GM13976 (cell line): Measurements from ENCODE around the gene POLG.
A peak's percentile ranks its signal among the peaks of the same experiment; 100 is the strongest.

Source experiments
- DNase-seq: peaks from one replicate; pipeline ENCODE4 v3.0.0; 2012; ENCODE audit warnings: low spot score
- CTCF ChIP-seq: IDR thresholded peaks from 2 replicates; pipeline ENCODE4 v1.5.1; 2012; ENCODE audit warnings: borderline replicate concordance, mild to moderate bottlenecking; ENCODE audit not compliant: insufficient read depth; ENCODE audit errors: extremely low read depth, missing control alignments, control extremely low read depth
- in situ Hi-C: fragments of 300-500 bp; cut with MboI; formaldehyde crosslinking; loops from one replicate; pipeline ENCODE4 v1.12.0; 2022; ENCODE audit warnings: low sequenced_read_pairs, mixed read lengths, inconsistent platforms; ENCODE audit not compliant: unreplicated experiment

Gene POLG

GRCh38 chr15:89334510-89335297 lies at the start of gene POLG:
POLG (minus strand) TSS chr15:89334824; CDS start chr15:89333754, 1,070 bp downstream.
- in situ Hi-C loops = no loop called here
- DNase-seq = peak; percentile 98
- TF ChIP-seq CTCF = no peak

DNA sequence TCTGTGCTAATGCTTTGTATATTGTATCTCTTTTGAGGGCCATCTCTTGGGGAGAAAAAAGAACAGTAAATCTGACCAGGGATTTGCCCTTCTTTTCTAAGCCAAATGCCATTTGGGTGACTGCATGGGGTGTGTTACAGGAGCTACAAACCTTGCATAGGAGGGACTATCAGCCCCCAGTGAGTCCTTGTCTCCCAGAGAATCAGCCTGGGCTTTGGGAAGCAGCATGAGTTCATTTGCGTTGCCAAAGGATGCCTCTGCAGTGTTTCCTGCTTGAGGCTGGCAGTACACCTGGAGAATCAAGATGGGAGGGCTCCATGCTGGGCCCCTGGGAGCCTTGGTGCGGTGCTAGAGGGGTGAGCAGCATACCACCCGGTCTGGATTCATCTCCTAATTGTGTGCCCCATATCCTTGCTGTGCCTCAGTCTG lies 49.6 kb upstream of the POLG start:
- no peak for DNase-seq
- TF ChIP-seq CTCF = no peak
- in situ Hi-C loops = no loop called here

DNA sequence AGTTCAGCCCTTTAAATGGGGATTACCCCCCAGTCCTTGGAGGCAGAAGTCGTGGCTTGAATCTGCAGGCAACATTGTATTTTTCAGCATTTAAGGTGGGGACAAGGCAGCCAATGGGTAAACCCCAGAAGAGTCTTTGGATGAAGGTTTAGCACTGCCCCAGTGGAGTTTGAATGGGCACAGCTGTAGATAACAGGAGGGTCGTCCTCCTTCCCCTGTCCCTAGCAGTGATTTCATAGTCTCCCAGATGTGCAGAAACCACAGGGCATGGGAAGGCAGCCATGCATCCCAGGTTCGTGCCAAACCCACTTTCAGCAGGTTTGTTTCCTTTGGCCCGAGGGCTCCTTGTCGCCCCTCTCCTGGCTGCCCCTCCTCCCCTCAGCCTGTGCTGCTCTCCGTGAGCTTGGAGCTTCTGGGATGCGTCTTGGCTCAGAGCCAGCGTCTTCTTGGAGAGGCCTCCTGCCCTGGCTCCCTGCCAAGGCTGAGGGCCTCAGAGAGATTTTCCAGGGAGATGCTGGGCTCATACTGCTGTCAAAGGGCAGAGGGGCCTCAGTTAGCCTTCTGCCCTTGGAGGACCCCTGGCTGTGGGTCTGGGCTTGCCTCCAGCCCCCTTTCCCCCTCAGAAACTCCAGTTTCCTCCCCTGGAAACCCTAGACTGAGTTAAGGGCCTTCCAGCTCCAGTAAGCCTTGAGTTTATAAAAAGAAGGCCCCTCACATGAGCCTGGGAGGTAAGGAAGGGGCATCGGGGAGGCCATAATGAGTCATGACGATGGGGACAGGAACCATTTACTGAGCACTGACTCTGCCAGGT lies 48.9 kb upstream of the POLG start:
- DNase-seq = no peak
- TF ChIP-seq CTCF = no peak
- in situ Hi-C loops = no loop called here

- in situ Hi-C loops = no loop called here
- no peak for DNase-seq
Measured at GRCh38 chr15:89381888-89382686, 47.5 kb upstream of the POLG start.

GRCh38 chr15:89381331-89381730 lies 46.7 kb upstream of the POLG start:
- TF ChIP-seq CTCF = no peak
- in situ Hi-C loops = no loop called here
- DNase-seq = no peak

More at GRCh38 chr15:89381888-89382686, 47.5 kb upstream of the POLG start:
- TF ChIP-seq CTCF = no peak

- in situ Hi-C loops = no loop called here
- TF ChIP-seq CTCF = no peak
- DNase-seq = no peak
Measured at GRCh38 chr15:89379818-89380217, 45.2 kb upstream of the POLG start.
